Hematopoietic multipotent progenitor cell (in vitro differentiated cells): Measurements from ENCODE around the gene TMIE. TPM values are rescaled to one million over a fixed set of nuclear protein-coding genes. Genes with fewer than 3 reads are reported as not detected.

Source experiments
- DNase-seq, 3 donors: peaks; one replicate each; pipeline ENCODE4 v3.0.0-alpha.2; 2011 to 2015; ENCODE audit warnings: low read depth in 2 of 3, low spot score in 2 of 3
- total RNA-seq: library from RNA; depleted of rRNA; stranded (reverse); fragments of >200 nt; gene quantifications from one replicate; pipeline ENCODE4 v1.2.3, GENCODE V29; 2012

Gene TMIE
- total RNA-seq: under 0.01 TPM

GRCh38 chr3:46701181-46701939 is at the start of gene TMIE:
Gene TMIE, plus strand, starts transcription at chr3:46701392. Its CDS starts 96 bp downstream, at chr3:46701488.
- no peak for DNase-seq

- DNase-seq: no peak
These were observed 45.9 kb upstream of the TMIE start for GRCh38 chr3:46655271-46655670.

DNA sequence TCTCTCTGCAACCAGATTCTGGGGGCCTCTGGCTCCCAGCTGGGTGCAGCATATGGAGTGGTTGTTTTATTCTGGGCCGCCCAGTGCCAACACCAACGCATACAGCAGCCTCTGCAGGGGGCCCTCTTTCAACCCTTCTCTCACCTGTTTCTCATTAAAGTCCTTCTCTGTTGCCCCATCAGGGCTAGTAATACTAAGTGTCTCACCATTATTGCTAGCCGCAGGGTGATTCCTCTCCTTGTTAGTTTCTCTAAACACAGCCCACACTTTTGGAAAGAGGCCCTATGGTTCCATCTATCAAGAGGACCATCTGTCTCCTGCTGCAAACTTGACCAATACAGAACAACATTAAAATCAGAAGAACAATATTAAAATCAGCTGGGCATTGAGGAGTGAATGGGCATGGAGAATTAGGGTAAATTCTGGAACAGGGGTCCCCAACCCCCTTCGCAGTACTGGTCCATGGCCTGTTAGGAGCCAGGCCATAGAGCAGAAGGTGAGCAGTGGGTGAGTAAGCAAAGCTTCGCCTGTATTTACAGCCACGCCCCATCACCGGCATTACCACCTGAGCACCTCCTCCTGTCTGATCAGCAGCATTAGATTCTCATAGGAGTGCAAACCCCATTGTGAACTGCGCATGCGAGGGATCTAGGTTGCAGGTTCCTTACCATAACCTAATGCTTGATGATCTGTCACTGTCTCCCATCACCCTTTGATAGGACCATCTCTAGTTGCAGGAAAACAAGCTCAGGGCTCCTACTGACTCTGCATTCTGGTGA is 44.2 kb upstream of the TMIE start:
- DNase-seq: no peak

DNA sequence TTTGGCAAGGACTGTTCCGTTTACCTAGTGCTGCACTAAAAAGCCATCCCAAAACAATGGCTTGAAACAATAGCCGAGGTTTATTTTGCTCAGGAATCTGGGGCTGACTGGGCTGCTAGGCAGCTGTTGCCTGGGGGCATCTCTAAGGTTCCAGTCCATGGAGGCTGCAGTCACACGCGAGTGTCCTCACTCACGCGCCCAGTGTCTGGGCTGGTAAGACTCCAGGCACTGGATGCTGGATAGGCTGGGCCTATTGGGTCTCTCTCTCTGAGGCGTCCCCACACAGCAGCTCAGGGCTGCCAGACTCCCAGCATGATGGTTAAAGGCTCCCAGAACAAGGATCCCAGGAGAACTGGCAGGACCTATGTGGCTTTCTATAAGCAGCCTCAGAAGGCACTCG is 41.9 kb upstream of the TMIE start:
- no peak for DNase-seq

- DNase-seq: no peak
These were observed 41.2 kb upstream of the TMIE start for GRCh38 chr3:46660003-46660402.

DNA sequence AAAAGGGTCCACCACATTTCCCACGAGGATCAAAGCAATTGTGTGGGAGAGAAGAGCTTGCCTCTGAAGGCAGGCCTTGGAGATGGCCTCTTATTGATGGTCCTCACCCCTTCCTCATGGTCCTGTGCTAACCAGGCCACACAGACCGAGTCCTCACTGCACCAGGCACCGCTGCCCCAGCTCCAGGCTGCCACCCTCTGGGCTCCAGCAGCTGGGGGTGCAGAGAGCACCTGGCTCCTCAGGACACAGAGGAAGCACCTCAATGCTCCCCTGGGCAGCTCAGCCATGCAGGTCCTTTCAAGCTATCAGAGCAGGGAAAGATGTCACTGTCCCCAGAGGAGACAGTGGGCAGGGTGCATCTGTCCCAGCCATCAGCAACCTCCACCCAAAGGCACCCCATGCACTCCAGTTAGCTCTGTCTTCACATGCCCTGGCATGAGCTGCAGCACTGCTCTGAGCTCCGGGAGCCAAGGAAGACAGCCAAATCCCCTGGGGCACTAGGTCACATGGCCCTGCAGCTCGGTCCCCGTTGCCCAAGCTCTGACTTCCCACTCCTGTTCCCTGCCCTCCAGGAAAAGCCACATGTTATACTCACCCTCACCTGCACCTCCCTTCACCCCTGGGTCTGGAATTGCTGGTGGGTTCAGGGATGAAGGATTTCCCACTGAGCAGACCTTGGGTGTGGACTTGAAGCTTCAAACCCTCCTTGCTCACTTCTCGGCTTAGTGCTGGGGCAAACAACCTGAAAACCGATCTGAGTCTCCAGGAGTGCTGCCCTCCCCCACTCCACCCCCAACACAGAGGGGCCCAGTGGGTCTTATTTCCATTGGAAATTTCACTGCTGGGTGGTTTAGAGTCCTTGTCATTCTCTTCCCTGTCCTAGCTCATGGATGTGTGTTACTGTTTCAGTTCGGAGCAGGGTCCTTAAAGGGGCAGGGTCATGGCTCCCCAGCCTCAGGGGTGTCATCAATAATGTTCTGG is 40.4 kb upstream of the TMIE start:
- no peak for DNase-seq

DNA sequence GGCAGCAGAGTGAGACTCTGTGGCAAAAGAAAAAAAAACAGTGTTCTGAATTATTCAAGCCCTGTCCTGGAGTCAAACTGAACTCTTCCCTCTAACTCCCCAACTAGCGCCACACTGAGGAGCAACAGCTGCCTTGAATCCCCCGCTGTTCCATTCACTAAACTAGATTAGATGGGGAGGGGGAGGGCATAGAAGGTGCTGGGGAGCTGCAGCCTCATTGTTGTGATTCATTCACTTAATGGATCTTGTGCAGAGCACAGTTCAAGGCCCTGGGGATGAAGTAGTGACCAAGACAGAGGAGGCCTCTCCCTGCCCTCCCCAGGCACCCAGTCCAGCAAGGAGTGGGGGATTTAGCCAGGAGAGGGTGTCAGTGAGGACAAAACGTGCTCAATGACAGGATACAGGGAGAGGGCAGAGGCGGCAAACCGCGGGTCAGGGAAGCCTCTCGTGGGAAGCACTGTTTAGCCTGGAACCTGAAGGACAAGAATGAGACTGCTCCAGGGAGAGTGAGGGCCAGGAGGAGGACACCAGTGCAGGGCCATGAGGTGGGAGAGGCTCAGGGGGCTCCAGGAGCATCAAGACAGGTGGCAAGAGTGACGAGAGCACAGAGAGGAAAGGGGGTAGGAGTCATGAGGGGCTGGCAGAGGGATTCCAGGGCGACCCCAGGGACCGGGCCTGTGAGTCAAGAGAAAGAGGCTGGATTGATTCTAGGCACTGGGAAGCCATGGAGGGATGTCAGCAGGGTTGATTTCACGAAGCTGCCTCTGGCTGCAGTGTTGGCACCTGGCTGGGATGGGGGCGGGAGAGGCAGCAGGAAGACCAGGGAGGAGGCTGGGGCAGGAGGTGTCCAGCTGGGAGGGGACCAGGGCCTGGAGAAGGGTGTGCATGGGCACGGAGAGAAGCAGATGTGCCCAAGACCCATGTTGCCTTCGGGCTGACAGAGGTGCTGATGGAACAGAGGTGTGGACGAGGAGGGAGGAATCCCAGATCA is 39.1 kb upstream of the TMIE start:
- DNase-seq: no peak

DNA sequence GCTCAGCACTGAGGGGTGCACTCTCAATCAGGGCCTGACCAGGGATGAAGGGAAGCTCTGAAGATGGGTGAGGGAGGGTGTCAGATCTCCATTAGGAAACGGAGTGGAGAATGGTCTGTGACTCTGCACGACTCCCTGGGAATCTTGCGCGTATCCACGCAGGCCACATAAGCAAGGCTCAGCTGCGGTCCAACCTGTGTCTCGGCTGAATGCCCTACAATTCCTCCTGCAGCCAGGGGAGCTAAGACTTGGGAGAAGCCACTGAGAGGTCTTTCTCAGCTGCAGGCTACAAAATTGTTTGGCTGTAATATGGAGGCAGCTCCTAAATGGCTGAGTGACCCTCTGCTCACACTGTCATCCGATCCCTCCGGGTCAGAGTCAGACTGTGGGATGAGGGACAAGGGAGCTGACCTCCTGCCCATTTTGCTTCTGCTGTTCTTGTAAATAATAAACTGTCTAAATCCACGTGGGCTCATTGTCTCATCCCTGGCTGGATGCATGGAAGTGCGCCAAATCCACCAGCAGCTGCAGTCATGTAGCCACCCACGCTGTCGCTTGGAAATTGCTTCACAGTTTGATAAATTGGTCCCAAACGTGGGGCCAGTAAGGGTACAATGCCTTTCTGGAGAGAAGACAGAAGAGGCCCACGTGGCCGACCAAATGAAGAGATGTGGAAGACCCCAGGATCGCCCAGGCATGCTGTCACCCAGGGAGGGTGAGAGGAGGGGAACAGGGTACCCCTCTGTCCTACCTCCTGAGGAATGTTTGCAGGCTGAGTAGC is 38.2 kb upstream of the TMIE start:
- DNase-seq: no peak

DNA sequence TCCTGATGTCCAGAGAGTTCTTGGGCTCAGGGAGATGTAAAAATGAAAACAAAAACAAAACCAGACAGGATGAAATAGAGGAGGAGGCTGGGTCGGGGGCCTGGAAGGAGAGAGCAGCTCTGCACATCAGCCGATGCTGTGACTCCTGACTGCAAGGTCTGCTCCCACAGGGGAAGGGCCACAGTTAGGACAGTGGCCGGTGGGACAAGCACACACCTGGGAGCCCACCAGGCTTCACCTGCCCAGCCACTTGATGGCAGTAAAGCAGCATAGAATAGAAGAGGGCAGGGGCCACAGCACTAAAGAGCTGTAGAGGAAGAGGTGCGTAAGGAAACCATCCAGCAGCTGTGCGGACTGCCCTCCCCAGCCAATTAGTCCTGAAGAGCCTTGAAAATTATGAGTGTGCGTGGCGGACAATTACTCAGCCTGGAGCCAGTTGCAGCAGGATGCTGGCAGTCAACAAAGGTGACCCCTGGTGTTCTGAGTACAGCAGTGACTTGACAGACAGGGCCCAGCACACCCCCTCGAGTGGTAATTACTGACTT is 37.5 kb upstream of the TMIE start:
- DNase-seq: peak in 2 of 3 donors; percentile 14 to 36

DNA sequence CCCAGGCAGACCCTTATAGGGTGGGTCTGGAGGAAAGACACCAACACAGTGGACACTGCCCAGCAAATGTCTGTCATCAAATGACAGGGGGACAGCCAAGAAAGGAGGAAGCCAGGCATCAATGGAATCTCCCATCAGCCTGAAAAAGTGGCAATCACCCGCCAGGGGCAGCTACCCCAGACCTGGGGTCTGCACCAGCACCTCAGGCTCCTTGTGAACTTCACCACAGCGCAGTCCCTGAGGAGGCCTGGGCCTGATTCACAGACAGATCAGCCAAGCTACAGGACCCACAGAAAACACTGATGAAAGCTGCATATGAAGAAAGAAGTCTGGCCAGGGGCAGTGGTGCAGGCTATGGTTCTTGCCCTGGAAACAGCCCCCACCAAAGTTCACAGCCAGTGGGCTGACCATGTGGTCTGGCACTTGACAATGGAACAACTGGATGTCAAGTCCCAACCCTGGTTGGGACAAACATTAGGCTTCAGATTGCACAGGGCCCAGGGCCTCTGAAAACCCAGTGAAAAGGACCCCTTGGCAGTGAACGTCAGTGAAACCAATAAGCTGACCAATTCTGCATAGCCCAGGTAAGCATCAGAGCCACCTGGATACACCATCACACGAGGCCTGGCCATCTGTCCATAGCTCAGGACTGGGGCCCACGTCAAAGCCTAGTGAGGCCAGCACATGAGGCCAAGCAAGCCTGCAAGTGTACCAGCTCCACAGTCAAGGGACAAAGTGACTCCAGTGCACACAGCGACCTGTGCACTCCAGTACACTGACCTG is 36.8 kb upstream of the TMIE start:
- no peak for DNase-seq

DNA sequence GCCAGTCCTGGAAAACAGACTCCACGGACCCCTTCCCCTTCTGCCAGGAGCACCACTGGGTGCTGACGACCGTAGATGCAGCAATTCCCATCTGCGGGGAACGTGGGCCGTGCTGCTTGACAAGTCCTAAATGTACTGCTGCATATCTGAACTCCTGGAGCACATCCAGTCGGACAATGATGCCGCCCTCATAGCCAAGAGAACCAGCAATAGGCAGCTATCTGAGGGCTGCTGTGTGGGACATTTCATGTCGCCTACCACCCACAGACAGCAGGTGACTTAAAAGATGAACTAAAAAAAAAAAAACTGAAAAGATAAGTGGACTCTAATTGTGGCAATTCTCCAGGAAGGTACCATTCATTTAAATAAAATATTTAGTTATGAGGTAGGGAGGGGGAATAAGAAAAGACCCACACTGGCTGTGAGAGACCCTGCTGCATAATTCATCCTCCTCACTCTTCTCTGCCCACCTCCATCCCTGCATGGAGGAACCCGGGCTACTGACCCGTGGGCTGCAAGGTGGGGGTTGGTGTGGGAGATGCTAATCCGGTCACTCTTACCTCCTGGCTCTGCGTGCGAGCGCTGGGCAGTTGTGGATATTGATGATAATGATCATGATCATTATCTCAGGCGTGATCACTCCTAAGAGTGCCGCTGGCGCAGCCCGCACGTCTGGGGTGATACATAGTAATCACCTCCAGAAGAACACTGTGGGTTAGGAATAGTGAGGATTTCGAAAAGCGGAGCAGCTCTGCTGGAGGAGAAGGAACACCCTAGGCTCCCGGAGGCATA is 36.0 kb upstream of the TMIE start:
- DNase-seq: no peak

GRCh38 chr3:46665763-46666452 is 35.3 kb upstream of the TMIE start:
- DNase-seq: no peak

- no peak for DNase-seq
These were observed 34.7 kb upstream of the TMIE start for GRCh38 chr3:46666453-46666845.

GRCh38 chr3:46667061-46667621 is 34.1 kb upstream of the TMIE start:
- DNase-seq: no peak

- no peak for DNase-seq
These were observed 33.5 kb upstream of the TMIE start for GRCh38 chr3:46667657-46668056.

GRCh38 chr3:46668116-46668515 is 33.1 kb upstream of the TMIE start:
- no peak for DNase-seq
